ENCODE results near the gene ABI1. TPM values are rescaled to one million over a fixed set of nuclear protein-coding genes. Genes with fewer than 3 reads are reported as not detected.

Gene ABI1
- total and polyA plus RNA-seq, 2 of the 13 experiments (the other 11 are each of a cell fraction or from before 2014, with no cell fraction given) = 20.9 to 22.9 TPM

DNA sequence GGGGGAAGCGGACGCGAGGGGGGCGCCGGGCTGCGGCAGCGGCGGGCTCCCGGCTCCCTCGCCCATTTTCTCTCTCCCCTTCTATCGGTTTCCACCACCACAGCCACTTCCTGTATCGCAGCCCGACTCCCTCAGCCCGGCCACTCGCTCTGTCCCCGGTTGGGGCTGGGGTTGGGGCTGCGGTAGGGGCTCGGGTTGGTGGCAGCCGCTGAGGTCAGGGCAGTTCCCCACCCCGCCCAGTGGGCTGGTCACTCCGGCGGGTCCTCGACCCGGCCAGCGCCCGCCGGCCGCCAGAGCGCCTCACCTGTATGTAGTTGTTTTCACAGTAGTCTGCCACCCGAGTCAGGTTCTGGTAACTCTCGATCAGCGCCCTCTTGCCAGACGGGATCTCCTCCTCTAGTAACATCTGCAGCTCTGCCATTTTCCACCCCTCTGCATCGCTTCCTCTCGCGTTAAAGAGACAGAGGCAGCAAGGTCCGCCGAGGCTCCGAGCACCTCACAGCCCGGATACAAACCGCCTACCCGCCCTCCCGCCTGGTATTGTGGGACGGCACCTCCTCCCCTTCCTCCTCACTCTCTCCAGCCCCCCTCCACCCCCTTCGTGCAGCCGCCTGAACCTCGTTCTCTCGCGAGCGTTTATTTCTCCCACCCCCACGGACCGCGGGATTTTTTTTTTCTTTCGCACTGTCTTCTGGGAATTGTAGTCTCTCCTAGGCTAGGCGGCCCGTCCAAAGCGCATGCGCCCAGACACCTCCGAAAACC lies at the start of gene ABI1 (continued):
- TF ChIP-seq, protein P1, sequence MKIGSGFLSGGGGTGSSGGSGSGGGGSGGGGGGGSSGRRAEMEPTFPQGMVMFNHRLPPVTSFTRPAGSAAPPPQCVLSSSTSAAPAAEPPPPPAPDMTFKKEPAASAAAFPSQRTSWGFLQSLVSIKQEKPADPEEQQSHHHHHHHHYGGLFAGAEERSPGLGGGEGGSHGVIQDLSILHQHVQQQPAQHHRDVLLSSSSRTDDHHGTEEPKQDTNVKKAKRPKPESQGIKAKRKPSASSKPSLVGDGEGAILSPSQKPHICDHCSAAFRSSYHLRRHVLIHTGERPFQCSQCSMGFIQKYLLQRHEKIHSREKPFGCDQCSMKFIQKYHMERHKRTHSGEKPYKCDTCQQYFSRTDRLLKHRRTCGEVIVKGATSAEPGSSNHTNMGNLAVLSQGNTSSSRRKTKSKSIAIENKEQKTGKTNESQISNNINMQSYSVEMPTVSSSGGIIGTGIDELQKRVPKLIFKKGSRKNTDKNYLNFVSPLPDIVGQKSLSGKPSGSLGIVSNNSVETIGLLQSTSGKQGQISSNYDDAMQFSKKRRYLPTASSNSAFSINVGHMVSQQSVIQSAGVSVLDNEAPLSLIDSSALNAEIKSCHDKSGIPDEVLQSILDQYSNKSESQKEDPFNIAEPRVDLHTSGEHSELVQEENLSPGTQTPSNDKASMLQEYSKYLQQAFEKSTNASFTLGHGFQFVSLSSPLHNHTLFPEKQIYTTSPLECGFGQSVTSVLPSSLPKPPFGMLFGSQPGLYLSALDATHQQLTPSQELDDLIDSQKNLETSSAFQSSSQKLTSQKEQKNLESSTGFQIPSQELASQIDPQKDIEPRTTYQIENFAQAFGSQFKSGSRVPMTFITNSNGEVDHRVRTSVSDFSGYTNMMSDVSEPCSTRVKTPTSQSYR (CRISPR knock-in tag; IDR thresholded peaks at IDR 0.05; ENCODE audit: borderline replicate concordance) = peak; percentile 71
- TF ChIP-seq ZNF773 (CRISPR knock-in tag; IDR thresholded peaks at IDR 0.05; ENCODE audit: borderline replicate concordance) (no peak), ZBTB8A (CRISPR knock-in tag; IDR thresholded peaks at IDR 0.05; ENCODE audit: borderline replicate concordance, low read depth) (no peak), ZNF329 (CRISPR knock-in tag; IDR thresholded peaks at IDR 0.05; ENCODE audit: low read depth) (no peak), ZNF256 (CRISPR knock-in tag; conservative IDR thresholded peaks at IDR 0.05) (0 out of 2 replicates have a peak, but pooled peaks have one; percentile 28), SMARCE1 (IDR thresholded peaks at IDR 0.05; ENCODE audit: borderline replicate concordance) (no peak), CAMTA2 (CRISPR knock-in tag; IDR thresholded peaks at IDR 0.05; ENCODE audit: borderline replicate concordance) (no peak), ZNF232 (CRISPR knock-in tag; IDR thresholded peaks at IDR 0.05; ENCODE audit: borderline replicate concordance) (no peak), RBFOX2 (IDR thresholded peaks at IDR 0.05; ENCODE audit: low read depth, low read length) (peak; percentile 79), ZNF446 (CRISPR knock-in tag; IDR thresholded peaks at IDR 0.05) (0 out of 2 replicates have a peak, but pooled peaks have one; percentile 24), ZNF337 (CRISPR knock-in tag; IDR thresholded peaks at IDR 0.05; ENCODE audit: borderline replicate concordance, low read depth) (no peak), ZNF746 (CRISPR knock-in tag; IDR thresholded peaks at IDR 0.05) (peak; percentile 85; the same call in 1 of the 2 replicates)
- TF ChIP-seq, protein P2, sequence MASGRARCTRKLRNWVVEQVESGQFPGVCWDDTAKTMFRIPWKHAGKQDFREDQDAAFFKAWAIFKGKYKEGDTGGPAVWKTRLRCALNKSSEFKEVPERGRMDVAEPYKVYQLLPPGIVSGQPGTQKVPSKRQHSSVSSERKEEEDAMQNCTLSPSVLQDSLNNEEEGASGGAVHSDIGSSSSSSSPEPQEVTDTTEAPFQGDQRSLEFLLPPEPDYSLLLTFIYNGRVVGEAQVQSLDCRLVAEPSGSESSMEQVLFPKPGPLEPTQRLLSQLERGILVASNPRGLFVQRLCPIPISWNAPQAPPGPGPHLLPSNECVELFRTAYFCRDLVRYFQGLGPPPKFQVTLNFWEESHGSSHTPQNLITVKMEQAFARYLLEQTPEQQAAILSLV (CRISPR knock-in tag; IDR thresholded peaks at IDR 0.05; ENCODE audit: borderline replicate concordance) = peak; percentile 17; the same call in 1 of the 2 replicates
- TF ChIP-seq, protein P3, sequence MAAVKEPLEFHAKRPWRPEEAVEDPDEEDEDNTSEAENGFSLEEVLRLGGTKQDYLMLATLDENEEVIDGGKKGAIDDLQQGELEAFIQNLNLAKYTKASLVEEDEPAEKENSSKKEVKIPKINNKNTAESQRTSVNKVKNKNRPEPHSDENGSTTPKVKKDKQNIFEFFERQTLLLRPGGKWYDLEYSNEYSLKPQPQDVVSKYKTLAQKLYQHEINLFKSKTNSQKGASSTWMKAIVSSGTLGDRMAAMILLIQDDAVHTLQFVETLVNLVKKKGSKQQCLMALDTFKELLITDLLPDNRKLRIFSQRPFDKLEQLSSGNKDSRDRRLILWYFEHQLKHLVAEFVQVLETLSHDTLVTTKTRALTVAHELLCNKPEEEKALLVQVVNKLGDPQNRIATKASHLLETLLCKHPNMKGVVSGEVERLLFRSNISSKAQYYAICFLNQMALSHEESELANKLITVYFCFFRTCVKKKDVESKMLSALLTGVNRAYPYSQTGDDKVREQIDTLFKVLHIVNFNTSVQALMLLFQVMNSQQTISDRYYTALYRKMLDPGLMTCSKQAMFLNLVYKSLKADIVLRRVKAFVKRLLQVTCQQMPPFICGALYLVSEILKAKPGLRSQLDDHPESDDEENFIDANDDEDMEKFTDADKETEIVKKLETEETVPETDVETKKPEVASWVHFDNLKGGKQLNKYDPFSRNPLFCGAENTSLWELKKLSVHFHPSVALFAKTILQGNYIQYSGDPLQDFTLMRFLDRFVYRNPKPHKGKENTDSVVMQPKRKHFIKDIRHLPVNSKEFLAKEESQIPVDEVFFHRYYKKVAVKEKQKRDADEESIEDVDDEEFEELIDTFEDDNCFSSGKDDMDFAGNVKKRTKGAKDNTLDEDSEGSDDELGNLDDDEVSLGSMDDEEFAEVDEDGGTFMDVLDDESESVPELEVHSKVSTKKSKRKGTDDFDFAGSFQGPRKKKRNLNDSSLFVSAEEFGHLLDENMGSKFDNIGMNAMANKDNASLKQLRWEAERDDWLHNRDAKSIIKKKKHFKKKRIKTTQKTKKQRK (IDR thresholded peaks at IDR 0.05; ENCODE audit: low read length) = no peak
- TF ChIP-seq, protein P4, sequence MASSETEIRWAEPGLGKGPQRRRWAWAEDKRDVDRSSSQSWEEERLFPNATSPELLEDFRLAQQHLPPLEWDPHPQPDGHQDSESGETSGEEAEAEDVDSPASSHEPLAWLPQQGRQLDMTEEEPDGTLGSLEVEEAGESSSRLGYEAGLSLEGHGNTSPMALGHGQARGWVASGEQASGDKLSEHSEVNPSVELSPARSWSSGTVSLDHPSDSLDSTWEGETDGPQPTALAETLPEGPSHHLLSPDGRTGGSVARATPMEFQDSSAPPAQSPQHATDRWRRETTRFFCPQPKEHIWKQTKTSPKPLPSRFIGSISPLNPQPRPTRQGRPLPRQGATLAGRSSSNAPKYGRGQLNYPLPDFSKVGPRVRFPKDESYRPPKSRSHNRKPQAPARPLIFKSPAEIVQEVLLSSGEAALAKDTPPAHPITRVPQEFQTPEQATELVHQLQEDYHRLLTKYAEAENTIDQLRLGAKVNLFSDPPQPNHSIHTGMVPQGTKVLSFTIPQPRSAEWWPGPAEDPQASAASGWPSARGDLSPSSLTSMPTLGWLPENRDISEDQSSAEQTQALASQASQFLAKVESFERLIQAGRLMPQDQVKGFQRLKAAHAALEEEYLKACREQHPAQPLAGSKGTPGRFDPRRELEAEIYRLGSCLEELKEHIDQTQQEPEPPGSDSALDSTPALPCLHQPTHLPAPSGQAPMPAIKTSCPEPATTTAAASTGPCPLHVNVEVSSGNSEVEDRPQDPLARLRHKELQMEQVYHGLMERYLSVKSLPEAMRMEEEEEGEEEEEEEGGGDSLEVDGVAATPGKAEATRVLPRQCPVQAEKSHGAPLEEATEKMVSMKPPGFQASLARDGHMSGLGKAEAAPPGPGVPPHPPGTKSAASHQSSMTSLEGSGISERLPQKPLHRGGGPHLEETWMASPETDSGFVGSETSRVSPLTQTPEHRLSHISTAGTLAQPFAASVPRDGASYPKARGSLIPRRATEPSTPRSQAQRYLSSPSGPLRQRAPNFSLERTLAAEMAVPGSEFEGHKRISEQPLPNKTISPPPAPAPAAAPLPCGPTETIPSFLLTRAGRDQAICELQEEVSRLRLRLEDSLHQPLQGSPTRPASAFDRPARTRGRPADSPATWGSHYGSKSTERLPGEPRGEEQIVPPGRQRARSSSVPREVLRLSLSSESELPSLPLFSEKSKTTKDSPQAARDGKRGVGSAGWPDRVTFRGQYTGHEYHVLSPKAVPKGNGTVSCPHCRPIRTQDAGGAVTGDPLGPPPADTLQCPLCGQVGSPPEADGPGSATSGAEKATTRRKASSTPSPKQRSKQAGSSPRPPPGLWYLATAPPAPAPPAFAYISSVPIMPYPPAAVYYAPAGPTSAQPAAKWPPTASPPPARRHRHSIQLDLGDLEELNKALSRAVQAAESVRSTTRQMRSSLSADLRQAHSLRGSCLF (CRISPR knock-in tag; IDR thresholded peaks at IDR 0.05; ENCODE audit: borderline replicate concordance) = no peak
